Endothelial cell of umbilical vein (primary cell): ENCODE data around the gene POGK. TPM values are rescaled to one million over a fixed set of nuclear protein-coding genes. Genes with fewer than 3 reads are reported as not detected.

ENCODE experiments used
- BruUV-seq: library from RNA; stranded (reverse); fragments of 400-500 nt; replicated peaks from 2 replicates; lab custom pipeline; 2021; lab: Mats Ljungman, UMichigan
- CTCF ChIA-PET: fragments of 300-600, 350-600 bp; sonication (Branson Sonifier 250); formaldehyde crosslinking; loops from one replicate; lab custom pipeline; 2021; ENCODE audit warnings: antibody characterized with exemption, inconsistent platforms; lab: Charles Lee
- POLR2A ChIA-PET: fragments of 300-600, 350-600 bp; sonication (Branson Sonifier 250); formaldehyde crosslinking; loops from one replicate; lab custom pipeline; 2021; ENCODE audit warnings: antibody characterized with exemption, inconsistent platforms; lab: Charles Lee
- DNase-seq: peaks from one replicate; pipeline ENCODE4 v3.0.0-alpha.2; 2011; ENCODE audit warnings: low read depth, low spot score
- FAIRE-seq: peaks from 2 replicates; lab custom pipeline; 2011; peaks lifted over from hg19 to GRCh38; lab: Jason Lieb, UNC
- H2AFZ ChIP-seq: 2 replicates; pipeline ENCODE4 v1.6.0; 2012; ENCODE audit warnings: low read depth, low read length, control low read depth, inconsistent platforms
- H3K27ac ChIP-seq: 2 replicates; pipeline ENCODE4 v1.5.1; 2011; ENCODE audit warnings: low read depth, mild to moderate bottlenecking, control low read depth, low read length, moderate library complexity; ENCODE audit not compliant: insufficient read depth
- H3K27me3 ChIP-seq, 2 experiments: 2 replicates each; pipeline versions ENCODE4 v1.6.0 to v1.6.1; 2011; ENCODE audit warnings: low read length in 2 of 2, mixed read lengths in 1 of 2; ENCODE audit not compliant: control insufficient read depth in 2 of 2, insufficient read depth in 2 of 2
- H3K36me3 ChIP-seq, 2 experiments: 2 replicates in 1 of 2; 3 replicates in 1 of 2; pipeline ENCODE4 v1.5.1; 2011; ENCODE audit warnings: low read length in 2 of 2, mild to moderate bottlenecking in 1 of 2, moderate library complexity in 1 of 2; ENCODE audit not compliant: control insufficient read depth in 2 of 2, insufficient read depth in 2 of 2; ENCODE audit errors: extremely low read depth in 1 of 2
- H3K4me1 ChIP-seq: 3 replicates; pipeline ENCODE4 v1.5.1; 2011; ENCODE audit warnings: mild to moderate bottlenecking, low read length; ENCODE audit not compliant: control insufficient read depth, insufficient read depth; ENCODE audit errors: extremely low read depth
- H3K4me2 ChIP-seq: 2 replicates; pipeline ENCODE4 v1.6.1; 2011; ENCODE audit warnings: low read length, control low read depth, mixed read lengths; ENCODE audit not compliant: insufficient read depth
- H3K4me3 ChIP-seq, 3 experiments: fragments of 200-600 bp in 1 of 3; sonication (generic), shearing (Covaris generic) in 1 of 3; replicated peaks in 1 of 3; 2 replicates each; pipeline ENCODE4 v1.5.1; 2011 to 2016; ENCODE audit warnings: control low read depth in 3 of 3, low read length in 3 of 3, mild to moderate bottlenecking in 2 of 3, inconsistent platforms in 1 of 3, low read depth in 1 of 3, moderate library complexity in 1 of 3; ENCODE audit not compliant: insufficient read depth in 1 of 3
- H3K79me2 ChIP-seq: 2 replicates; pipeline ENCODE4 v1.6.0; 2012; ENCODE audit warnings: low read length, inconsistent platforms; ENCODE audit not compliant: control insufficient read depth, insufficient read depth
- H3K9ac ChIP-seq: replicated peaks from 2 replicates; pipeline ENCODE3; 2011; ENCODE audit warnings: low read length, control low read depth; ENCODE audit not compliant: insufficient read depth; ENCODE audit errors: extremely low read depth
- H3K9me1 ChIP-seq: replicated peaks from 3 replicates; pipeline ENCODE4 v1.6.0; 2011; ENCODE audit warnings: mild to moderate bottlenecking, low read length; ENCODE audit not compliant: control insufficient read depth, insufficient read depth; ENCODE audit errors: extremely low read depth
- H3K9me3 ChIP-seq: replicated peaks from 2 replicates; pipeline ENCODE4 v1.5.1; 2012; ENCODE audit warnings: low read length, inconsistent platforms; ENCODE audit not compliant: control insufficient read depth, insufficient read depth
- H4K20me1 ChIP-seq: replicated peaks from 2 replicates; pipeline ENCODE3; 2011; ENCODE audit warnings: mild to moderate bottlenecking, low read length; ENCODE audit not compliant: control insufficient read depth, insufficient read depth; ENCODE audit errors: extremely low read depth
- EZH2 ChIP-seq: IDR thresholded peaks from 2 replicates; pipeline ENCODE4 v1.6.1; 2012; ENCODE audit warnings: borderline replicate concordance, low read depth, mild to moderate bottlenecking, moderate library complexity, low read length, inconsistent platforms; ENCODE audit not compliant: severe bottlenecking
- FOS ChIP-seq: IDR thresholded peaks from 2 replicates; pipeline ENCODE4 v1.6.1; 2011; ENCODE audit warnings: mild to moderate bottlenecking, low read length, moderate library complexity, borderline replicate concordance; ENCODE audit not compliant: insufficient read depth
- GATA2 ChIP-seq: IDR thresholded peaks from 2 replicates; pipeline ENCODE4 v1.7.0; 2011; ENCODE audit warnings: low read depth, mild to moderate bottlenecking, moderate library complexity, mixed read lengths, low read length; ENCODE audit not compliant: insufficient read length, insufficient read depth
- JUN ChIP-seq: IDR thresholded peaks from 2 replicates; pipeline ENCODE4 v1.6.1; 2011; ENCODE audit warnings: borderline replicate concordance, low read depth; ENCODE audit not compliant: insufficient read length, insufficient read depth
- MAX ChIP-seq: IDR thresholded peaks from 2 replicates; pipeline ENCODE4 v1.6.1; 2011; ENCODE audit not compliant: insufficient read depth, insufficient read length
- MYC ChIP-seq: IDR thresholded peaks from one replicate; pipeline ENCODE4 v1.6.1; 2011; ENCODE audit warnings: mild to moderate bottlenecking, low read depth, low read length
- POLR2A ChIP-seq: IDR thresholded peaks from 2 replicates; pipeline ENCODE4 v1.6.1; 2012; ENCODE audit warnings: low read depth, mild to moderate bottlenecking, control low read depth, low read length
- POLR2AphosphoS5 ChIP-seq: IDR thresholded peaks from 2 replicates; pipeline ENCODE4 v1.6.1; 2012; ENCODE audit warnings: low read depth, mild to moderate bottlenecking, control low read depth, low read length, moderate library complexity; ENCODE audit not compliant: insufficient read depth
- dilution Hi-C: fragments of 300-500 bp; cut with MboI; formaldehyde crosslinking; loops from one replicate; pipeline ENCODE4 v1.15.0; 2019; ENCODE audit warnings: low sequenced_read_pairs; ENCODE audit not compliant: extremely low pct_ligation_motif_present
- intact Hi-C: fragments of 100-400 bp; cut with micrococcal nuclease; formaldehyde crosslinking; loops from one replicate; pipeline ENCODE4 v1.10.0; 2022
- polyA plus RNA-seq, 4 experiments: library from polyadenylated mRNA; depleted of rRNA in 3 of 4; stranded (reverse) in 3 of 4; unstranded in 1 of 4; fragments of >200 nt; gene quantifications; 2 replicates each; pipeline versions ENCODE4 v1.2.1 to v1.2.3, GENCODE V29; 2011 to 2012; ENCODE audit warnings: missing spikeins in 1 of 4
- total RNA-seq: library from RNA; stranded (reverse); gene quantifications from 2 replicates; pipeline ENCODE4 v1.2.3, GENCODE V29; 2021
- TF ChIP-seq, protein P1 (sequence below), 2 donors: IDR thresholded peaks; 1 replicate in 1 of 2; 2 replicates in 1 of 2; pipeline ENCODE4 v1.5.1; 2011; ENCODE audit warnings: low read length in 2 of 2, mild to moderate bottlenecking in 2 of 2, moderate library complexity in 2 of 2, control low read depth in 1 of 2, inconsistent platforms in 1 of 2, low read depth in 1 of 2; ENCODE audit not compliant: insufficient read depth in 1 of 2; ENCODE audit errors: extremely low read depth in 1 of 2

Gene POGK
- total and polyA plus RNA-seq, 2 donors (not counting 3 experiments of a cell fraction or from before 2014, with no cell fraction given) = 12.5 to 31.8 TPM

DNA sequence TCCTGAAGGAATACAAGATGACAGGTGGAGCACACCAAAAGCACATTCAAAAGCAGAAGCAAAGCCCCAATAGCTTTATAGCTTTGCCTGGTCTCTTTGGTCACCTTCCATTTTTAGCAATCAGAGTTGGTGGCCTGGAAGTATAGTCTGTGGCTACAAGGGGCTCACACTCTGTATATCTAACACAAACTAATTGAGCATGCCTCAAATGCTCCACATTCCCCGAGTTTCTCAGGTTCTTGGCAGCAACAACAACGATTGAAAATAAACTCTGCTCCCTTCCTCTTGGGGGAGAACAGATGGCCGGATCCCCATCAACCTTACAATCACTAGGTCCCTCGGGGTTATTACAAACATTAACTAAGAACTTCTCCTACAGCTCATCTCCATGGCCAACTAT is 61.7 kb downstream of the POGK start:
- POLR2A ChIA-PET = no interaction called here
- DNase-seq (no peak), FAIRE-seq (no peak)
- Histone ChIP-seq H3K4me1 (no peaks in the 10 kb centered on the region), H3K4me2 (no peak overlapping the region), H3K27me3 (no peaks in the 10 kb centered on the region), H3K79me2 (no peaks in the 10 kb centered on the region), H3K4me3 (no peak overlapping the region), H3K9ac (no peak overlapping the region), H4K20me1 (no peaks in the 10 kb centered on the region), H3K27ac (no peak overlapping the region), H3K9me1 (no peaks in the 10 kb centered on the region), H3K9me3 (no peaks in the 10 kb centered on the region), H2AFZ (no peak overlapping the region), H3K36me3 (no peaks in the 10 kb centered on the region)
- intact Hi-C loops = no loop called here
- no TSS peak for BruUV-seq
- TF ChIP-seq JUN = no peak
- TF ChIP-seq MAX = no peak
- no peak for TF ChIP-seq POLR2AphosphoS5
- no peak for TF ChIP-seq POLR2A
- no peak for TF ChIP-seq EZH2
- TF ChIP-seq, protein P1, sequence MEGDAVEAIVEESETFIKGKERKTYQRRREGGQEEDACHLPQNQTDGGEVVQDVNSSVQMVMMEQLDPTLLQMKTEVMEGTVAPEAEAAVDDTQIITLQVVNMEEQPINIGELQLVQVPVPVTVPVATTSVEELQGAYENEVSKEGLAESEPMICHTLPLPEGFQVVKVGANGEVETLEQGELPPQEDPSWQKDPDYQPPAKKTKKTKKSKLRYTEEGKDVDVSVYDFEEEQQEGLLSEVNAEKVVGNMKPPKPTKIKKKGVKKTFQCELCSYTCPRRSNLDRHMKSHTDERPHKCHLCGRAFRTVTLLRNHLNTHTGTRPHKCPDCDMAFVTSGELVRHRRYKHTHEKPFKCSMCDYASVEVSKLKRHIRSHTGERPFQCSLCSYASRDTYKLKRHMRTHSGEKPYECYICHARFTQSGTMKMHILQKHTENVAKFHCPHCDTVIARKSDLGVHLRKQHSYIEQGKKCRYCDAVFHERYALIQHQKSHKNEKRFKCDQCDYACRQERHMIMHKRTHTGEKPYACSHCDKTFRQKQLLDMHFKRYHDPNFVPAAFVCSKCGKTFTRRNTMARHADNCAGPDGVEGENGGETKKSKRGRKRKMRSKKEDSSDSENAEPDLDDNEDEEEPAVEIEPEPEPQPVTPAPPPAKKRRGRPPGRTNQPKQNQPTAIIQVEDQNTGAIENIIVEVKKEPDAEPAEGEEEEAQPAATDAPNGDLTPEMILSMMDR (IDR thresholded peaks at IDR 0.05; ENCODE audit: extremely low read depth in 1 of 2, insufficient read depth in 1 of 2, low read depth in 1 of 2, low read length in 2 of 2) = no peak
- no peak for TF ChIP-seq FOS
- no peak for TF ChIP-seq MYC
- TF ChIP-seq GATA2 = no peak
- CTCF ChIA-PET = interaction anchor here (1.0 to 1.2 kb wide), 2 partner anchors 9 to 158 kb away, joined by 3 to 5 read pairs; no protein-coding TSS in a partner anchor
- dilution Hi-C loops = no loop called here
